WTC11 (cell line): Measurements from ENCODE around the gene CIT. TPM values are rescaled to one million over a fixed set of nuclear protein-coding genes. Genes with fewer than 3 reads are reported as not detected.
A peak's percentile ranks its signal among the peaks of the same experiment; 100 is the strongest.

Experiments used
- ATAC-seq: fragments of 200-7000 bp; cut with Tn5 transposase; 2 replicates; pipeline ENCODE4 v1.10.0; 2021; ENCODE audit warnings: mild to moderate bottlenecking, moderate library complexity
- CTCF ChIA-PET: fragments of 300-600 bp; sonication (Branson Sonifier 250); formaldehyde crosslinking; loops from one replicate; lab custom pipeline; 2021; ENCODE audit warnings: antibody characterized with exemption; lab: Charles Lee
- POLR2A ChIA-PET: fragments of 350-600 bp; sonication (Branson Sonifier 250); formaldehyde crosslinking; loops from one replicate; lab custom pipeline; 2021; ENCODE audit warnings: antibody characterized with exemption; lab: Charles Lee
- DNase-seq: peaks from one replicate; pipeline ENCODE4 v3.0.0; 2021; ENCODE audit warnings: low spot score
- H3K27ac Mint-ChIP-seq: 2 replicates; pipeline ENCODE4 v1.8.0; 2021; ENCODE audit warnings: mixed read lengths
- H3K27me3 Mint-ChIP-seq: 2 replicates; pipeline ENCODE4 v1.8.0; 2021; ENCODE audit warnings: low read depth, mild to moderate bottlenecking, moderate library complexity, mixed read lengths
- H3K36me3 Mint-ChIP-seq: 2 replicates; pipeline ENCODE4 v1.8.0; 2021; ENCODE audit warnings: mixed read lengths
- H3K4me1 Mint-ChIP-seq: 2 replicates; pipeline ENCODE4 v1.8.0; 2022; ENCODE audit warnings: mixed read lengths
- H3K4me3 Mint-ChIP-seq: 2 replicates; pipeline ENCODE4 v1.8.0; 2021; ENCODE audit warnings: mild to moderate bottlenecking, moderate library complexity, mixed read lengths
- H3K9me3 Mint-ChIP-seq: 2 replicates; pipeline ENCODE4 v1.8.0; 2021; ENCODE audit warnings: mixed read lengths
- AFF4 ChIP-seq: sonication (generic); formaldehyde crosslinking; IDR thresholded peaks from 2 replicates; pipeline ENCODE4 v1.8.1; 2023; ENCODE audit warnings: mild to moderate bottlenecking, missing genetic modification reagents, borderline replicate concordance
- ATF6 ChIP-seq: sonication (generic); formaldehyde crosslinking; IDR thresholded peaks from 2 replicates; pipeline ENCODE4 v1.8.1; 2023; ENCODE audit warnings: mild to moderate bottlenecking, missing genetic modification reagents
- CDX4 ChIP-seq: fragments of 250-450 bp; sonication (Bioruptor Pico); IDR thresholded peaks from 2 replicates; pipeline ENCODE4 v1.9.0; 2021; ENCODE audit warnings: moderate library complexity, mild to moderate bottlenecking, inconsistent platforms, borderline replicate concordance
- ELF4 ChIP-seq: sonication (generic); formaldehyde crosslinking; IDR thresholded peaks from 2 replicates; pipeline ENCODE4 v1.8.1; 2022; ENCODE audit warnings: low read depth, mild to moderate bottlenecking, moderate library complexity, missing genetic modification reagents
- ETV6 ChIP-seq: sonication (generic); formaldehyde crosslinking; IDR thresholded peaks from 2 replicates; pipeline ENCODE4 v1.8.1; 2022; ENCODE audit warnings: mild to moderate bottlenecking, missing genetic modification reagents
- FOXJ3 ChIP-seq: sonication (generic); formaldehyde crosslinking; IDR thresholded peaks from 2 replicates; pipeline ENCODE4 v1.9.0; 2021; ENCODE audit warnings: missing genetic modification reagents, mild to moderate bottlenecking, borderline replicate concordance
- FOXP4 ChIP-seq: sonication (generic); formaldehyde crosslinking; IDR thresholded peaks from 2 replicates; pipeline ENCODE4 v1.8.0; 2022; ENCODE audit warnings: mild to moderate bottlenecking, missing genetic modification reagents
- HMGXB4 ChIP-seq: sonication (generic); formaldehyde crosslinking; IDR thresholded peaks from 2 replicates; pipeline ENCODE4 v1.8.1; 2023; ENCODE audit warnings: mild to moderate bottlenecking, moderate library complexity, missing genetic modification reagents
- MYBL2 ChIP-seq: sonication (generic); formaldehyde crosslinking; IDR thresholded peaks from 2 replicates; pipeline ENCODE4 v1.8.1; 2023; ENCODE audit warnings: mild to moderate bottlenecking, moderate library complexity, missing genetic modification reagents
- NR1H2 ChIP-seq: sonication (generic); formaldehyde crosslinking; IDR thresholded peaks from 2 replicates; pipeline ENCODE4 v1.9.0; 2021; ENCODE audit warnings: mild to moderate bottlenecking, moderate library complexity, missing genetic modification reagents
- SMAD3 ChIP-seq: sonication (generic); formaldehyde crosslinking; IDR thresholded peaks from 2 replicates; pipeline ENCODE4 v1.8.0; 2022; ENCODE audit warnings: missing genetic modification reagents, mild to moderate bottlenecking, borderline replicate concordance
- STAT6 ChIP-seq: sonication (generic); formaldehyde crosslinking; conservative IDR thresholded peaks from 2 replicates; pipeline ENCODE4 v1.8.1; 2023; ENCODE audit warnings: mild to moderate bottlenecking, low read depth, missing genetic modification reagents, moderate library complexity
- ZNF281 ChIP-seq: sonication (generic); formaldehyde crosslinking; IDR thresholded peaks from 2 replicates; pipeline ENCODE4 v1.8.0; 2023; ENCODE audit warnings: mild to moderate bottlenecking, missing genetic modification reagents
- total RNA-seq: library from RNA; stranded (reverse); gene quantifications from 3 replicates; pipeline ENCODE4 v1.2.3, GENCODE V29; 2021

The CIT gene
- total RNA-seq, 1 experiment from 2014 or later: 65.4 TPM

GRCh38 chr12:119683413-119683812 is 193.7 kb downstream of the CIT start:
- TF ChIP-seq ZNF281 (CRISPR knock-in tag) (no peak), SMAD3 (CRISPR knock-in tag) (no peak), STAT6 (CRISPR knock-in tag) (no peak), ELF4 (CRISPR knock-in tag) (no peak), ETV6 (CRISPR knock-in tag) (no peak), MYBL2 (no peak), ATF6 (CRISPR knock-in tag) (no peak), AFF4 (CRISPR knock-in tag) (no peak)
- CTCF ChIA-PET: interaction anchor here (0.6 to 3.5 kb wide), 4 partner anchors 12 to 140 kb away, joined by 3 to 15 read pairs (median 8); no protein-coding TSS in a partner anchor
- POLR2A ChIA-PET: no interaction called here
- Mint-ChIP-seq H3K4me1 (peaks cover 16% of the 10 kb centered on the region), H3K27me3 (no peaks in the 10 kb centered on the region), H3K4me3 (no peak overlapping the region), H3K27ac (peak overlapping the region; percentile 67; the same call in 1 of the 2 replicates), H3K9me3 (no peaks in the 10 kb centered on the region), H3K36me3 (peaks cover 58% of the 10 kb centered on the region)
- no peak for ATAC-seq
- no peak for DNase-seq

- Mint-ChIP-seq H3K4me3 (no peak overlapping the region), H3K36me3 (peaks cover 58% of the 10 kb centered on the region), H3K27ac (peak overlapping the region; percentile 32; the same call in 1 of the 2 replicates), H3K4me1 (peaks cover 20% of the 10 kb centered on the region), H3K9me3 (no peaks in the 10 kb centered on the region), H3K27me3 (no peaks in the 10 kb centered on the region)
- ChIA-PET POLR2A (no interaction called here), CTCF (interaction anchor here (0.6 to 3.5 kb wide), 4 partner anchors 12 to 140 kb away, joined by 3 to 15 read pairs (median 8); no protein-coding TSS in a partner anchor)
- no peak for TF ChIP-seq NR1H2 (CRISPR knock-in tag)
- 0 out of 2 replicates have a peak, but pooled peaks have one; percentile 10 for TF ChIP-seq HMGXB4 (CRISPR knock-in tag)
- TF ChIP-seq CDX4: no peak
- no peak for TF ChIP-seq FOXP4 (CRISPR knock-in tag)
- TF ChIP-seq FOXJ3: no peak
- no peak for DNase-seq
- ATAC-seq: no peak
Observed at GRCh38 chr12:119682639-119683252, 194.4 kb downstream of the CIT start.
